HL-60 (cell line): Measurements from ENCODE around the gene LIPH.

Source experiments
- CTCF ChIP-seq: IDR thresholded peaks from one replicate; pipeline ENCODE4 v1.5.1; 2011; ENCODE audit warnings: low read length, control low read depth, inconsistent platforms; ENCODE audit not compliant: insufficient read depth
- REST ChIP-seq: IDR thresholded peaks from 2 replicates; pipeline ENCODE4 v1.6.1; 2012; ENCODE audit warnings: low read depth; ENCODE audit not compliant: insufficient replicate concordance

GRCh38 chr3:185595526-185595925, 43.1 kb upstream of the LIPH start:
- TF ChIP-seq CTCF (no peak), REST (no peak)
